Stimulated activated effector memory CD8-positive, alpha-beta T cell treated with anti-CD3 and anti-CD28 coated beads, Interleukin-12 subunit alpha, Interleukin-12 subunit beta, amount 100 ng/mL, for 72 hours (primary cell): ENCODE results near the gene NKD2.

Source experiments
- ATAC-seq: fragments of 150-1000 bp; cut with Tn5 transposase; 2 replicates; pipeline ENCODE4 v1.10.0; 2021
- DNase-seq, 2 donors: peaks; one replicate each; pipeline ENCODE4 v3.0.0; 2021 to 2022; ENCODE audit warnings: low spot score in 2 of 2
- H3K27ac Mint-ChIP-seq: one replicate; pipeline ENCODE4 v1.8.0; 2022; ENCODE audit warnings: mild to moderate bottlenecking, mixed read lengths
- H3K36me3 Mint-ChIP-seq: one replicate; pipeline ENCODE4 v1.8.0; 2022; ENCODE audit warnings: mild to moderate bottlenecking, mixed read lengths
- H3K4me1 Mint-ChIP-seq: one replicate; pipeline ENCODE4 v1.8.0; 2022; ENCODE audit warnings: mixed read lengths
- H3K4me3 Mint-ChIP-seq: one replicate; pipeline ENCODE4 v1.8.0; 2022; ENCODE audit warnings: mild to moderate bottlenecking, mixed read lengths
- H3K9me3 Mint-ChIP-seq: one replicate; pipeline ENCODE4 v1.8.0; 2022; ENCODE audit warnings: mixed read lengths

The NKD2 gene

GRCh38 chr5:1002836-1003235, 5.8 kb upstream of the NKD2 start:
- Mint-ChIP-seq H3K4me3 (no peak overlapping the region), H3K9me3 (no peaks in the 10 kb centered on the region), H3K36me3 (no peaks in the 10 kb centered on the region), H3K4me1 (peaks cover 25% of the 10 kb centered on the region), H3K27ac (no peak overlapping the region)
- DNase-seq (no peak), ATAC-seq (no peak)

DNA sequence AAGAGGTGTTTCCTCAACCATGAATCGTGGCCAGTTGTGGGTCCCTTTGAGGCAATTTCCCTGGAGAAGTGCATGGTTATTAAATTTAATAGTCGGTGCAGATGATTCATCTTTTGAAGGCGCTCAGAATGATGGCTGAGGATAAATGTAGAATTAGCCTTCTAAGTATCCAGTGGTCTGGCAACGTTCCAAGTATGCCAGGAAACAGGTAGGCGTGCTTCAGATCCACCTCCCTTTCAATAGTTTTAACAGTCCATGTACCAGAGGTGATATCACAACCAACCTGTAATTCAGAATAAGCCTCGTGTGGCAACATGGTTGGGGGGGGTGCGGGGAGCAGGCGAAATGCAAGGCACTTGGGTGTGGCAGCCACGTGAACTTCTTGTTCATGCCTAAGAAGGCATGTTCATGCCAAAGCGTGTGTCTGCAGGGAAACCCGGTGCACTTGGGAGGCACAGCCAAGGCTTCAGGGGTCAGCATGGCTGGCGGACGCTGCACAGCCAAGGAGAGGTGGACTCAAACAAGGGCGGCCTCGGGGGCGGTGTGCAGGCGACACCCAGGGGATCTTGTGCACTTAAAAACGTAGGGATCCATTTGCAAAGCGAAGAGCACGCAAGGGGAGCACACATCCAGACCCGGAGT, 5.2 kb upstream of the NKD2 start:
- Mint-ChIP-seq H3K27ac (no peak overlapping the region), H3K9me3 (no peaks in the 10 kb centered on the region), H3K4me1 (peaks cover 28% of the 10 kb centered on the region), H3K36me3 (no peaks in the 10 kb centered on the region), H3K4me3 (peak overlapping the region; percentile 64)
- DNase-seq (peak in 1 of 2 donors; percentile 47), ATAC-seq (no peak)

DNA sequence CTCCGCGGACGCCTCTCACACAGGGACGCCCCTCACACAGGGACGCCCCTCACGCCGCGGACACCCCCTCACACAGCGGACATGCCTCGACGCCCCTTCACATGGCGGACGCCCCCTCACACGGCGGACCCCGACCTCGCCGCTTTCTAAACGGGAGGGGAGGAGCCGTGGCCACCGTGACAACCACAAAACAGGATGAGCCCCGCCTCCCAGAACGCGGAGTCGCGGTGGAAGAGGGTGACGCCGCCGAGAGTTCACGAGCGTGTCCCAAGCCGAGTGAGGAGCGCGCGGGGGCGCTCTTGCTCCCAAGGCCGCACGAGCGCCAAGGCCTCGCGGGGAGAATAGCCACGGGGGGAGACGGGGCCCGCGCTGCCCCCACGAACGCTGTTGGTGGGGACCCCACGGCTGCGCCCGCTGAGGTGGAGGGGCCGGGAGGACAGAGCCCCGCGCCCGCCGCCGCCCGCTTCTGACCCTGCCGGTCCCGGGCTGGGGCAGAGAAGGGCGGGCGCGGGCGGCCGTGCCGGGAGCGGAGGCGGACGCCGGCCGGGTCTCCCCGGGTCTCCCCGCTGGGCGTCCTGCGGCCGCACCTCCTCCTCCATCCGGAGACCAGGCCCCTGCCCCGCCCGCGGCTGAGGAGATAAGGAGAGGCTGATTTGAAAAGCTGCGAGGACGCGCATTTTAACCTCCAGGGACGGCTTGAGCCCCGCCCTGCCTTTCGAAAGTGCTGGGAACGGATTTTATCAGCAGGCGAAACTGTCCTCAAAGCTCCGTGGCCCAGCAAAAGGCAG, 3.9 kb upstream of the NKD2 start:
- DNase-seq = peak in 1 of 2 donors; percentile 50
- peak; percentile 49 for ATAC-seq
- Mint-ChIP-seq H3K9me3 (no peaks in the 10 kb centered on the region), H3K4me1 (peaks cover 28% of the 10 kb centered on the region), H3K36me3 (no peaks in the 10 kb centered on the region), H3K4me3 (peak overlapping the region; percentile 64), H3K27ac (no peak overlapping the region)

DNA sequence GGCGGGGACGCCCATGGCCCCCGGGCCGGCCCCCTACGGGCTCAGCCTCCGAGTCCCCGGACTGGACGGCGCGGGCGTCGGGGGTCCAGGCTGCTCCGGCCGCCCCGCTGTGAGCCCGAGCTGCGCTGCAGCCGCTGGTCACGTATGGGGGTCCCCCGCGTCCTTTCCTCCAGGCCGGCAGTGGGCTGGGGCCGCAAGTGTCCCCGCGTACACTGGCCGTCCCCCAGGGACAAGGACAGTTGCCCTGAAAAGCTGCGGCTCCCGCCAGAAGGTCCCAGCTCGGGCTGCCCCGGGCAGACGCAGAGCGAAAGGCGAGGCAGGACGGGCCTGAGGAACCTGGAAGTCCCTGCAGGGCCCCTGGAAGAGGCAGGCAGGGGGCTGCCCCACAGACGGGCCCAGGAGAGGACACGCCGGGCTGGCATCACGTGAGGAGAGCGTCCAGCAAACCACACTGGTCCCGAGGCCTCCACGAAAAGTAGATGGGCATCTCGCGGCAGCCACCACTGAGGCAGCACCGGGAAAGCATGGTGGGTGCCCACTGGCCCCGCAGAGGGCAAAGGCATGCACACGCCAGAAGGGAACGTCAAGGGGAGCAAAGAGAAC, 3.3 kb upstream of the NKD2 start:
- Mint-ChIP-seq H3K27ac (no peak overlapping the region), H3K4me3 (no peak overlapping the region), H3K36me3 (no peaks in the 10 kb centered on the region), H3K4me1 (peaks cover 28% of the 10 kb centered on the region), H3K9me3 (no peaks in the 10 kb centered on the region)
- no peak for ATAC-seq
- DNase-seq = no peak

DNA sequence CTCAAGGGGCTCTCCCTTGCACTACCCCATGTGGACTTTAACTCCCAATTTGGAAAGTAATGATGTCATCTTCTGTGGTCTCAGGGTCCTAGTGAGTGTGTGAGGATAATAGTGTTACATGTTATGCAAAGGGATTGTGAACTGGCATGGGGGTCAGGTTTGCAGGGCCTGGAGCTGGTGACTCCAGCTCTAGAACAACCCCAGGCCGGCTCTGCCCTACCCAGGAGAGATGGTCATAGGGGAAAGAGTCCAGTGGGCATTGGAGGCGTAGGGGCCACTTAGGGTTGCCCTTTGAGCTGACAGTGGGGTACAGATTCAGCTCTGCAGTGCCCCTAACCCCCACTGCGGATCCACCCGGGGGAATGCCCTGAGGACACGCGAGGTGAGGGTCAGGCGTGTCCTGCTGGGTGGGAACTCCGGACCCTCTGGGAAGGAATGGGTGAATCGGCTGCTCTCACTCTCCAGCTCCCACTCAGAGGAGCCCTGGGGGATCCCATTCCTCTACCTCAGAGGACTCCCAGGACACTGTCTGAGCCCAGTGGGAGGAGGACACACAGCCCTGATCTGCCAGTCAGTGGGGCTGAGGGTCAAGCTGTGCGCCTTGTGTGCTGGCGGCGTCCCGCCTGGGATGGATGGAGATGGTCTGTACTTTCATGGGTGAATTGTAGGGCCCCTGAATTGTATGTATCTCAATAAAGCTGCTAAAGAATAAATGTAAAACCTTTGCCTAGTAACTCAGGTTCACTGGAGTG, 2.5 kb upstream of the NKD2 start:
- DNase-seq (peak in 1 of 2 donors; percentile 44), ATAC-seq (no peak)
- Mint-ChIP-seq H3K4me1 (peaks cover 28% of the 10 kb centered on the region), H3K36me3 (no peaks in the 10 kb centered on the region), H3K27ac (no peak overlapping the region), H3K4me3 (no peak overlapping the region), H3K9me3 (no peaks in the 10 kb centered on the region)

GRCh38 chr5:1006656-1007071, 1.9 kb upstream of the NKD2 start:
- H3K4me3 Mint-ChIP-seq = no peak overlapping the region
- peak in 1 of 2 donors; percentile 43 for DNase-seq
- peaks cover 28% of the 10 kb centered on the region for H3K4me1 Mint-ChIP-seq
- no peaks in the 10 kb centered on the region for H3K36me3 Mint-ChIP-seq
- no peaks in the 10 kb centered on the region for H3K9me3 Mint-ChIP-seq
- no peak for ATAC-seq
- H3K27ac Mint-ChIP-seq = no peak overlapping the region

GRCh38 chr5:1007221-1007680, 1.4 kb upstream of the NKD2 start:
- no peak for DNase-seq
- no peak for ATAC-seq
- no peaks in the 10 kb centered on the region for H3K9me3 Mint-ChIP-seq
- no peak overlapping the region for H3K27ac Mint-ChIP-seq
- peak overlapping the region; percentile 49 for H3K4me3 Mint-ChIP-seq
- peaks cover 24% of the 10 kb centered on the region for H3K4me1 Mint-ChIP-seq
- H3K36me3 Mint-ChIP-seq = no peaks in the 10 kb centered on the region

- Mint-ChIP-seq H3K9me3 (no peaks in the 10 kb centered on the region), H3K4me1 (peaks cover 24% of the 10 kb centered on the region), H3K27ac (no peak overlapping the region), H3K36me3 (no peaks in the 10 kb centered on the region), H3K4me3 (peak overlapping the region; percentile 49)
- DNase-seq (no peak), ATAC-seq (no peak)
Observed at GRCh38 chr5:1007681-1008450, 736 bp upstream of the NKD2 start.

GRCh38 chr5:1009359-1010180, 968 bp downstream of the NKD2 start:
- no peak overlapping the region for H3K4me3 Mint-ChIP-seq
- ATAC-seq (no peak), DNase-seq (no peak)

GRCh38 chr5:1010181-1010510, 1.5 kb downstream of the NKD2 start:
- no peak overlapping the region for H3K27ac Mint-ChIP-seq

More at GRCh38 chr5:1009359-1010180, 968 bp downstream of the NKD2 start:
- Mint-ChIP-seq H3K36me3 (no peaks in the 10 kb centered on the region), H3K27ac (no peak overlapping the region), H3K4me1 (peaks cover 13% of the 10 kb centered on the region), H3K9me3 (no peaks in the 10 kb centered on the region)

GRCh38 chr5:1010641-1011046, 2.0 kb downstream of the NKD2 start:
- ATAC-seq (no peak), DNase-seq (no peak)
- Mint-ChIP-seq H3K36me3 (no peaks in the 10 kb centered on the region), H3K4me3 (no peak overlapping the region), H3K9me3 (no peaks in the 10 kb centered on the region), H3K27ac (no peak overlapping the region), H3K4me1 (peaks cover 11% of the 10 kb centered on the region)

More at GRCh38 chr5:1010181-1010510, 1.5 kb downstream of the NKD2 start:
- no peak for ATAC-seq
- Mint-ChIP-seq H3K4me3 (no peak overlapping the region), H3K9me3 (no peaks in the 10 kb centered on the region), H3K4me1 (peaks cover 12% of the 10 kb centered on the region), H3K36me3 (no peaks in the 10 kb centered on the region)
- DNase-seq = no peak

DNA sequence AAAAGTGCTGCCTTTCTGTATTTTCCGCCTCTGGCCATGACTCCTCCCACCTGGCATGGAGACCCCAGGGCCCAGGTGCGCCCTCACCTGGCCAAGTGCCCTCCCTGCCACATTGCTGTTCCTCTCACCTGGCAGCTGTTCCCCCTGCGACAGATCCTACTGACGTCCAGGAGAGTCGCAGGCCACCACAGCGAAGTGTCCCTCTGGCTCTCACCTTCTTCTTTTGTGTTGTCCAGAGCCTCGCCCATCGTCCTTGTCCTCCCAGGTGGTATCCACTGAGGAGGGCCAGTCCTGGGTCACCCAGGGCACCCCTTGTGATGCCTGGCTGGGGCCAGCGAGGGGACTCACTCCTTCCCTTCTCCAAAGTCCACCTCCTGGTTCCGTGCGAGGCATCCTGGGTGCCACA, 2.6 kb downstream of the NKD2 start:
- Mint-ChIP-seq H3K27ac (no peak overlapping the region), H3K9me3 (no peaks in the 10 kb centered on the region), H3K36me3 (no peaks in the 10 kb centered on the region), H3K4me1 (peaks cover 6% of the 10 kb centered on the region), H3K4me3 (no peak overlapping the region)
- DNase-seq = no peak
- no peak for ATAC-seq

DNA sequence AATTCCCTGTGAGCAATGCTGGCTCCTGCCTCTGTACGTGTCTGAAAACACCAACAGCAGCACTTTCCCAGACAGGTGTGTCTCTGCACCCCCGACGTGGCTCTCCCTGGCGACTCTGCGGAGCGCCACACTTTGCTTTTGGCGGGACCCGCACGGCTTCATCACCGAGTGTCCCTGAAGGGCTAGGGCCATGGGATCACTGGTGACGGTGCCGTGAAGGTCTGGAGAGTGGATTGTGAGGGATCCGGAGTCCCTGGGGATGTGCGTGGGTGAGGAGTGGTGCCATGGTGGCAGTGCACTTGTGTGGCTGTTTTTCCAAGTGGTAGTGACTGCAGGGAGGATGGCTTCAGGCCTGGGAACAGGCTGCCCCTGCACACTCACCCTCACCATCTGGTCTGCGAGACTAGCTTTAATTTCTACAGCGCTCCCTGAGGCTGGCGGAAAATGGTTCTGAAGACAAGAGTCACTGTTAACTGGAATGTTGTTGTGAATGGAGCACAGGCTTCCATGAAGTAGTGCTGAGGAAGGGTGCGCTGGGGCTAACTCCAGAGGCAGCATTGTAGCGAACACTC, 3.2 kb downstream of the NKD2 start:
- Mint-ChIP-seq H3K36me3 (no peaks in the 10 kb centered on the region), H3K4me3 (no peak overlapping the region), H3K27ac (no peak overlapping the region), H3K9me3 (no peaks in the 10 kb centered on the region), H3K4me1 (peaks cover 6% of the 10 kb centered on the region)
- ATAC-seq = no peak
- no peak for DNase-seq
